Suppressor macrophage treated with lipopolysaccharide for 4 hours (primary cell): Measurements from ENCODE around the gene NUP93.

Experiments used
- DNase-seq: peaks from one replicate; pipeline ENCODE4 v3.0.0-alpha.2; 2020

Gene NUP93

GRCh38 chr16:56729735-56730662 lies at the start of gene NUP93:
TSS of gene NUP93 (plus strand) at chr16:56730129. CDS start at chr16:56748248, 18,119 bp downstream.
- DNase-seq: peak; percentile 95

GRCh38 chr16:56681939-56682702 lies 47.8 kb upstream of the NUP93 start, which contains the start of gene MT1X:
TSS of gene MT1X (plus strand) at chr16:56682470. CDS start at chr16:56682541, 71 bp downstream.
- peak; percentile 95 for DNase-seq

GRCh38 chr16:56682703-56683397 lies 47.1 kb upstream of the NUP93 start:
- DNase-seq: no peak

- DNase-seq: no peak
Observed at GRCh38 chr16:56683424-56684172, 46.3 kb upstream of the NUP93 start.

DNA sequence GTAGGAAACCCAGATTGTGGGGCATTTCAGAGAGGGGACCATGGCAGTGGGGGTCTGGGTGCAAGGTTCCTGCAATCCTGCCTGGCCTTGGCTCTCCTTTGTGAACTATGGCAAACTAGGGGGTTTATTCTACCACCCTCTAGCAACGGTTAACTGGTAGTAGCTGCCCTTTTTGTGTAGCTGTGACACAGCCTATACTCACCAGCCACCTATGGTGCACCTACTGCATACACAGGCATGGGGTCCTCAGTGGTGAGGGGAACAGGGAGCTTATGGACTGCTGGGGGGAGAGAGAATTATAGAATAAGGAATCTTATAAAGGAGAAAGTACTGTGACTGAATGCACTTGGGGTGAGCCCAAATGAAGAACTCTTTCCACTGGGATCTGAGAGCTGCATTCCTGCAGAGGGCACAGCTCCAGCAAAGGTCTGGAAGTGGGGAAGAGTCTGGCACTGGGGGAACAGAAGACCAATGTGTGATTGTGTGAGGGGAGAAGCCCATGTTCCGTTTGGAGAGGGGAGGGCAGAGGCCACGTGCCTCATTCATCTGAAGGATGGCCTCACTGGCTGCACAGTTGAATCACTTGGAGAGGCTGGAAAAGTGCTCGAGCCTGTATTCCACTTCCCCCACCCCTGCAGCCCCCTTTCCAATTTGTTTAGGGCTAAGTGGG lies 45.5 kb upstream of the NUP93 start:
- DNase-seq: no peak

- DNase-seq: no peak
Observed at GRCh38 chr16:56684926-56685590, 44.9 kb upstream of the NUP93 start.

- no peak for DNase-seq
Observed at GRCh38 chr16:56686758-56687157, 43.2 kb upstream of the NUP93 start.

GRCh38 chr16:56688762-56689161 lies 41.2 kb upstream of the NUP93 start:
- DNase-seq: no peak

DNA sequence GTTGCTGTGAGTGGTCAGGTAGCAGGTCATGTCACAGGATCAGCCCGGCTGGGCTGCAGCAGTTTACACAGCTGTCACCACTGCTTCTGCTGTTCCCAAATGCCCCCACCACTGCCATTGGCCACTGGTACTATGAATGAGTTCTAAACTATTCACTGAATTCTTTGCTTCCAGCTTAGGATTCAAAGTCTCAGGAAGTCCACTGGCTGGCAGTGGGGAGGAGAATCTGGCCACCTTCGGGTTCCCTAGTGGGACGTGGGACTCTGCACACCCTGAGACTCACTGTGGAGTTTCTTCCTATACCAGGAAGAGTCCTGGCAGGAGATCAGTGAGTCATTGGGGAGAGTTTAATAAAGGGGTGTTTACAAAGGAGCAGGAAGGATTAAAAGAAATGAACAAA lies 40.8 kb upstream of the NUP93 start:
- no peak for DNase-seq

DNA sequence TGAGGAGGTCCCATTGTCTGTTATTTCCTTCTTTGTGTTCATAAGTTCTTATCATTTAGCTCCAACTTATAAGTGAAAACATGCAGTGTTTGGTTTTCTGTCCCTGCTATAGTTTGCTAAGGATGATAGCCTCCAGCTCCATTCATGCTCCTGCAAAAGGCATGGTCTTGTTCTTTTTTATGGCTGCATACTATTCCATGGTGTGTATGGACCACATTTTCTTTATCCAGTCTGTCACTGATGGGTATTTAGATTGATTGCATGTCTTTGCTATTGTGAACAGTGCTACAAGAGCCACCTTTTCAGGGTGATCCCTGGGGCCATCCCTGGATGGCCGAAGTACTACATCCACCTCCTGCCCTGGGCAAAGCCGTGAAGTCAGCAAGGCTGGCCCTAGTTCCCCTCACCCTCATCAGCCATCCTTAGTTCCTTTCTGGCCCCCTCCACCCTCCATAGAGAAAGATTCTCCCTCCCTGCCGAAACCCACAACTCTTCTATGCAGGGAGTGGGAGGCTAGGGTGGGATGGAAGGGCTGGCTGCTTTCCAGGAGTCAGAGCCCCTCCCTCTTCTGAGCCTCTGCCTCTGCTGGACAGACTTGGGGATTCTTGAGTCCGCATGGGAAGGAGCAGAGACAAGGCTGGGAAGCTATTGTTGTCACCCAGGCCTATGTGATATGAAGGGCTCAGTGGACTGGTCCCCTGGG lies 39.4 kb upstream of the NUP93 start:
- no peak for DNase-seq

- DNase-seq: peak; percentile 59
Observed at GRCh38 chr16:56691885-56692284, 38.0 kb upstream of the NUP93 start.

- DNase-seq: no peak
Observed at GRCh38 chr16:56695246-56695645, 34.7 kb upstream of the NUP93 start.

DNA sequence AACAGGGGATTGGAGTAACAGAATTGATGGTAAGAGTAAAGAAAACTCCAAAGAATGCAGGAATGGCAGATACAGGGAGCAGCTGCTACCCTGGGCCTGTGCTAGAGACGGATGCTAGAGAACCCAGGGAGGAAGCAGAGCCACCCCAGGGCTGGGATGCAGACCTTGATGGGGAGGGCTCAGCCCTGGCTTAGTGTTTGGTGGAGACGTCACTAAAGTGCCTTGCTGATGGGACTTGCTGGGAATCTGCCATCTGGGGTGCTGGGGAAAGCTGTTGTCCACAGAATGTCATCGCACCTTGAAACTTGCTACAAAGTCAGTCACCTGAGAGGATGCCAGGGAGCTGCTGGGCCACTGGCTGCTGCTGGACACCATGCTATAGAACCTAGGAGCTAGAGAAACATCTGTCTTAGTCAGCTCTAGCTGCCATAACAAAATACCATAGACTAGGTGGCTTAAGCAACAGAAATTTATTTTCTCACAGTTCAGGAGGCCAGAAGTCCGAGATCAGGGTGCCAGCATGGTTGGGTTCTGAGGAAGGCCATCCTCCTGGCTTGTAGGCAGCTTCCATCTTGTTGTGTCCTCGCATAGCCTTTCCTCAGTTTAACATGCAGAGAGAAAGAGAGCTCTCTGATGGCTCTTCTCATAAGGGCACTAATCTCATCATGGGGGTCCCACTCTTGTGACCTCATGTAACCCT lies 32.3 kb upstream of the NUP93 start:
- DNase-seq: no peak

GRCh38 chr16:56700195-56700594 lies 29.7 kb upstream of the NUP93 start:
- DNase-seq: peak; percentile 13

GRCh38 chr16:56700631-56701030 lies 29.3 kb upstream of the NUP93 start:
- DNase-seq: no peak

- no peak for DNase-seq
Observed at GRCh38 chr16:56701534-56701933, 28.4 kb upstream of the NUP93 start.

- DNase-seq: no peak
Observed at GRCh38 chr16:56702836-56703235, 27.1 kb upstream of the NUP93 start.

- DNase-seq: no peak
Observed at GRCh38 chr16:56708525-56709442, 21.1 kb upstream of the NUP93 start.
